Anterior cingulate cortex (tissue), 58 donors: ENCODE results near the gene ZBTB21.
A peak's percentile ranks its signal among the peaks of the same experiment; 100 is the strongest.

Experiments used
- DNase-seq, 58 donors: peaks; one replicate each; lab custom pipeline; 2025; lab: John Stamatoyannopoulos, UW

Gene ZBTB21

DNA sequence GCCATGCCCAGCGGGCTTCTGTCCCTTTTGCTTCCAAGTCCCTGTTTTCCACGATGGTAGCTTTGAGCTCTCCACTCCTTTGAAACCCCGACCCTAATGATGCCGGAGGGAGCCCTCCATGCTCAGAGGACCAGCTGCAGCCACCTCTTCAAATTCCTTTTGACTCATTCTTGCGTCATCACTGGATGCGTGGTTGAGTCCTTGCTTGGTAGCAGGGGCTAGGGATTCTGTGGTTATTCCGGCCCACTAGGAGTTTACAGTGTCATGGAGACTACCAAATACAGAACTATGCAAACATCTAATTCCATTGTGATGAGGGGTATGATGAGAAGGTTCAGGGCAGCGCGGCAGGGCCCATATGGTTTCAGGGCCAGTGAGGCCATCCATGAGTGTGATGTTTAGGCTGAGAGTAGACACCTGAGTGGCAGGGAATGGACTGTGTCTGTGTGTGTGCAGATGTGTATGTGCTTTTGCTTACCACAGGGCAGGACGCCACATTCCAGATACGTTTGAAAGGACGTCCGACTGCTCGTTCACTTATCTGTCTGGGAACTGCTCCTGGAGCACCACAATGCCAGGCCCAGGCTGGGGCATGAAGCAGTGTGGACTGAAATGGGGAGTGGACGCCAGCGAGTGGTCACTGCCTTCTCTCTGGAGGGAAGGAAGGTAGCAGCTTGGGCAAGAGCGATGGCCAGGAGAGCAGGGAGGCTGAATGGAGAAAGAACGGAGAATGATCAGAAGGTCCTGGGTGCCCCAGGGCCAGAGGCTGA lies 30.4 kb upstream of the ZBTB21 start:
- no peak for DNase-seq

GRCh38 chr21:42039911-42040351 lies 29.8 kb upstream of the ZBTB21 start:
- DNase-seq, result no peak

DNA sequence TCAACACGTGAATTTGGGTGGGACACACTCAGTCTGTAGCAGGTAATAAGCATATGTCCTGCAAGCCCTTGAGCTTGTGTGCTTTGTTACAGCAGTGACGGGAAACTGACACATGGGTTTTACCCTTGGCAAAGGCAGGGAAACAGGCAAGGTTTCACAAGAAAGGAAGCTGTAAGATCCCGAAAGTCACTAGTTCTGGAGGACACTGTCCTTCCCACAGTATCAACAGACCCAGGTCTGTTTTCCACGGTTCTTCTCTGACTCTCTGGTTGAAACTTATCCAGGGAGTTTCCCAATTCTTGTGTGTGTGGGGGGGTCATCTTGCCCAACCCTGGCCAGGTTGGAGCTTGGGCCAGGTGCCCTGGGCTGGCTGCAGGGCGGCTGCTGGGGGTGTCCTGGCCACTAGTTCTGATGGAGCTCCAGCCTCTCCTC lies 29.3 kb upstream of the ZBTB21 start:
- no peak for DNase-seq

GRCh38 chr21:42038826-42039425 lies 28.8 kb upstream of the ZBTB21 start:
- no peak for DNase-seq

DNA sequence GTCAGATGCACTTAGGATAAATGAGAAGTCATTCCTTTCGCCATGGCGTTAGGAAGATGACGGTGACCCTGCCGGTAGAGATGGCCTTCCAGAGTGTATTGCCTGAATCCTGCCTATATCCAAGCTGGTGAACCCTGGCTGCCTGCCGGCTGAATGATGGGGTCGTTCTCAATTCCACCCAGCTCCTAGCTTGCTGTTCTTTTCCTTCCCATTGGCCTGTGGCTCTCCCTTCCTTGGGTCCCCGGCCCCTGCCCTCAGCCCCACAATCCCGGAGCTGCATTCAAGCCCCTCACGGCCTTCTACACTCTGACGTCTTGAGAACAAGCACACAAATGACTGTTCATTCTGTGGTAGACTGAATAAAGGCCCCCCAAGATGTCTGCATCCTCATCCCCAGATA lies 28.2 kb upstream of the ZBTB21 start:
- no peak for DNase-seq

- no peak for DNase-seq
These were observed 27.8 kb upstream of the ZBTB21 start for GRCh38 chr21:42037943-42038342.

GRCh38 chr21:42037516-42037915 lies 27.4 kb upstream of the ZBTB21 start:
- no peak for DNase-seq

DNA sequence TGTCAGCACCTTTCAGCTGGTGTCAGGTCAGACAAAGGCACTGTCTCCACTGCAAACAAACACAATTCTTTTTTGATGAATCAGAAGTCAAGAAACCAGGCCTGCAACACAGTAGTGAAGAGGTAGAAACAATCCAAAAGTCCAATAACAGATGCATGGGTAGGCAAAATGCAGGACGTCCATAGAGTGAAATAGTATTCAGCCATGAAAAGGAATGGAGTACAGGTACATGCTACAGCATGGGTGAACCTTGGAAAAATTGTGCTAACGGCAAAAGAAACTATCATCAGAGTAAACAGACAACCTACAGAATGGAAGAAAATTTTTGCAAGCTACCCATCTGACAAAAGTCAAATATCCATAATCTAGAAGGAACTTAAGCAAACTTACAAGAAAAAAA lies 26.2 kb upstream of the ZBTB21 start:
- DNase-seq, result no peak

DNA sequence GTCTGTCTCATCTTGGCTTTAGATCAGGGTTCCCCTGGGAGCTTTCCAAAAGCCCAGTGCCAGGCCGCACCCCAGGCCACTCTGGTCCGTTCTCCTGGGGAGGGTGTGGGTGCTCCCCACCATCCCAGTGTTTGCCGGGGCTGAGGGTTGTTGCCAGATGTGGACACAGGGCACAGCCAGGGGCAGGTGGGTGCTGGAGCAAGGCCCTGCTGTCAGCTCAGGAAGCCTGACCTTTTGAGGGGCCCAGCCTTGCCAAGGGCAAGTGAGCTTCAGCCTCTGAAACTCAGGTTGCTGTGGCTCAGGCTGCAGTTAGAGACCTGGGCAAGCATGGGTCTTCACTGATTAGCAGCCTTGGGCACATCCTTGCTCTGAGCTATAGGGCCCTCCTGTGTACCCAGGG lies 22.8 kb upstream of the ZBTB21 start:
- no peak for DNase-seq

GRCh38 chr21:42032266-42032665 lies 22.1 kb upstream of the ZBTB21 start:
- no peak for DNase-seq

DNA sequence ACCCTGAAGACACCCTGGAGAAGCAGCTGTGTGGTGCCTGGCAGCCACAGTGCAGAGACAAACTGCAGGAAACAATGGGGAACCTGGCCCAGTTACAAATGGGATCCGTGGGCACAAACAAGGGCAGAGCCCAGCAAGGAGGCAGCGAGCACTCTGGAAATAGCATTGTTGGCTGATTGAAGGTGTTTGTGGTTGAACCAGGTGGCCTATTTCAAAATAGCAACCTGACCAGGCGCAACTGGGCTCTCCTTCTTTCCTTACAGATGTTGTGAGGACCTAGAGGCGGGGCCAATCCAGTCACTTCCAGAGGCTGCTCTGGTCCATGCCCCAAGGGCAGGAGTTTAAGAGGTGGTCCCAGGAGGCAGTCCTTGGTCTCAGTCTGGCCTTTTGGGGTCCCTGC lies 21.7 kb upstream of the ZBTB21 start:
- no peak for DNase-seq

DNA sequence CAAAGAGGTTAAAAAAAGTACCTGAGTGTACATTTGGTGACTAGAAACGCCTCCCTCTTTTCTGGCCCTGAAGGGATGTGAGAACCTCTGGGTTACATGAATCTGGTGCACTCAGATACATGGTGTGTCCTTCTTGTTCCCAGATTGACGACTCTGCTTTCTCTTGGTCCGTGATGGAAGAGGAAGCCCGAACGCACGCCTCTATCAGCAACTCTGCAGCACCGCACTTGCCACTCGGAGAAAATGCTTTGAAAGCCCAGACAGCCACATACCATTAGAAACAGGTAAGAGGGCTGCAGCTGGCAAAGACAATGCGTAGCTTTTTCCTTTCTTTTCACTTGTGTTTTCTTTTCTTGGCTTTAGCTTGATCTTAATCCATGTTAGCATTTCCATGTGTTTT lies 21.1 kb upstream of the ZBTB21 start:
- no peak for DNase-seq

GRCh38 chr21:42030311-42030710 lies 20.2 kb upstream of the ZBTB21 start:
- no peak for DNase-seq

- no peak for DNase-seq
These were observed 18.7 kb upstream of the ZBTB21 start for GRCh38 chr21:42028766-42029425.

DNA sequence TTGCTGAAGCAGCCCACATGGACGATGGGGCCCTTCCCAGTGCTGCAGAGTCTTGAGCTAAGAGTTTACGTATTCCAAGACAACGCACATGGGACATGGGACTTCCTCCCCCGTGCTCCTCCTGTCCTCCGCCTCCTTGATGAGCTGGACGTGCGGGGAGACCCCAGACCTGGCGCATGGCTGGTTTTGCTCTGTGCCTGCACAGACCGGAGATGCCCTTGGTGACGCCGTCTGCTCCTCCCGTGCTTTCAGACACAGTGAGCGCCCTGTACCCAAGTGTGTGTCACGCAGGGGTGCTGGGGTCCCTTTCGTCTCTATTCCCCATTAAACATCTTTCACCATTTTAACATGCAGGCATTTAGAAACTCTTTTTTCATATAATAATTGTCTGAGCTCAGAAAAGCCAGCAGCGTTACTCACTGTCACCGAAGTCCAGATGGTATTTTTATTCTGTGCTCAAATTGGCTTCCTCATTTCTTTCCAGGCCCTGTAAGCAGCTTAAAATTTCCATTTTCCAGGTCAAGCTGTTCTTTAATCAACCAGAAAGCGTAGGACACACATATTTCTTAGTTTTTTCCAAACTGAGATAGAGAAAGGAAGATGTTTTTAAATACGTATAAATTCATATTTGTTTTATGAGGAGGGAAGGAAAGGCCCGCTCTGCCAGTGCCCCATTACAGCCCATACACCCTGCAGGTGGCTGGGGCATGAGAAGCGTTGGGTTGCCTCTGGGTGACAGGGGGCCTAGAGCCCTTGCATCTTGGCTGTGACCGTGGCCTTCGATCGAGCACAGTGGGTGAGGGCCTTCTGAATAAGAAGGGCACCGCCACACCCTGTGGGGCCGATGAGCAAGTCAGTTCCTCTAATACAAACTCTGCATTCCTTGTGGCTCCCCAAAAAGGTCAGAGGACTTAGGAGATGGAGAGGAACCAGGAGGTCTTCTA lies 17.9 kb upstream of the ZBTB21 start:
- peak in 19 of 58 donors; percentile 10 to 57 (median 32) for DNase-seq

DNA sequence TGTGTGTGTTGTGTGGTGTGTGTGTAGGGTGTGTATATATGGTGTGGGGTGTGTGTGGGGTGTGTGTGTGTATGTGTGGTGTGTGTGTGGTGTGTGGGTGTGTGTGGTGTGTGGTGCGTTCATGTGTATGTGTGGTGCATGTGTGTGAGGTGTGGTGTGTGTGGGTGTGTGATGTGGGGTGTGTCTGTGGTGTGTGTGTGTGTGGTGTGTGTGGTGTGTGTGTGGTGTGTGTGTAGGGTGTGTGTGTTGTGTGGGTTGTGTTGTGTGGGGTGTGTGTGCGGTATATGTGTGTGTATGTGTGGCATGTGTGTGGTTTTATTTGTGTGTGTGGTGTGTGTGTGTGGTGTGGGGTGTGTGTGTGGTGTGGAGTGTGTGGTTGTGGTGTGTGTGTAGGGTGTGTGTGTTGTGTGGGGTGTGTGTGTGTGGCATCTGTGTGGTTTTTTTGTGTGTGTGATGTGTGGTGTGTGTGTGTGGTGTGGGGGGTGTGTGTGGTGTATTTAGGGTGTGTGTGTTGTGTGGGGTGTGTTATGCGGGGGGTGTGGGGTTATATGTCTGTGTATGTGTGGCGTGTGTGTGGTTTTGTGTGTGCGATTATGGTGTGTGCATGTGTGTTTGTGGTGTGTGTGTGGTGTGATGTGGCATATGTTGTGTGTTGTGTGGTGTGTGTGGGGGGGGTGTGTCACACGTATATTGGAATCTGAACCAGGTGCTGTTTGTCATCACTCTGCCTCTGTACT lies 17.1 kb upstream of the ZBTB21 start:
- DNase-seq, result no peak

DNA sequence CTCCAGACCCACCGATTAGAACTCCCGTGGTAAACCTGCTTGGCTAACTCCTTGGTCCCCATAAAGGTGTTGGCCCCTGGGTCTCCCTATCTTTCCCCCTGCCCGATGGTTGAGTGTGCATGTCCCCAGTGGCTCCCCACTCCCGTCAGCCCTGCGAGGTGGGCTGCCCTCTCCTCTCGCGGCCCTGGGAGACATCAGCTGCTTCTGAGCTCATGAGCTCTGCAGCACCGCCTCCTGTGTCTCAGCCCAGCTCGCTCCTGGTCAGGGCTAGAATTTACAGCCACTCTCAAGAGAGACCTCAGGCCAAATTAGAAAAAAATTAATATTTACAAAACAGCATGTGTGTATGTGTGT lies 15.9 kb upstream of the ZBTB21 start:
- DNase-seq, result no peak

GRCh38 chr21:42025376-42026081 lies 15.4 kb upstream of the ZBTB21 start:
- DNase-seq, result no peak

DNA sequence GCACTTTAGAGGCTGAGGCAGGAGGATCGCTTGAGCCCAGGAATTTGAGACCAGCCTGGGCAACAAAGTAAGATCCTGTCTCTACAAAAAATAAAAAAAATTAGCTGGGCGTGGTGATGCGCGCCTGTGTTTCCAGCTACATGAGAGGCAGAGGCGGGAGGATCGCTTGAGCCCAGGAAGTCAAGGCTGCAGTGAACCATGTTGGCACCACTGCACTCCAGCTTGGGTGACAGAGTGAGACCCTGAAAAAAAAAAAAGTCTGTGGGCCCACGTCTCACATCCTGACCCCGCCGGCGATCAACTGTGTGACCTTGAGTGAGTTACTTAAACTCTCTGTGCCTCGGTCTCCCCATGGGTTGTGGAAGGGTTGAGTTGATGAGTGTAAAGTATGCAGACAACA lies 12.7 kb upstream of the ZBTB21 start:
- no peak for DNase-seq

- no peak for DNase-seq
These were observed 11.9 kb upstream of the ZBTB21 start for GRCh38 chr21:42022091-42022430.
